Neutrophil (primary cell): ENCODE results near the gene BAIAP3.

Source experiments
- H3K27ac ChIP-seq: fragments of 200-600 bp; sonication (generic); 2 replicates; pipeline ENCODE4 v1.5.1; 2016; ENCODE audit warnings: mild to moderate bottlenecking, moderate library complexity
- H3K27me3 ChIP-seq: fragments of 200-600 bp; sonication (generic); 2 replicates; pipeline ENCODE4 v1.6.0; 2016; ENCODE audit warnings: mild to moderate bottlenecking
- H3K36me3 ChIP-seq: fragments of 200-600 bp; sonication (generic); 2 replicates; pipeline ENCODE4 v1.5.1; 2017
- H3K4me1 ChIP-seq, 2 experiments: fragments of 200-600 bp in 1 of 2; sonication (generic) in 1 of 2; 1 replicate in 1 of 2; 2 replicates in 1 of 2; pipeline versions ENCODE4 v1.5.1 to v1.6.1; 2013 to 2016; ENCODE audit warnings: low read depth in 1 of 2, low read length in 1 of 2, mild to moderate bottlenecking in 1 of 2, moderate library complexity in 1 of 2; ENCODE audit not compliant: control insufficient read depth in 1 of 2, insufficient read depth in 1 of 2
- H3K4me3 ChIP-seq, 2 experiments: fragments of 200-600 bp in 1 of 2; sonication (generic) in 1 of 2; 1 replicate in 1 of 2; 2 replicates in 1 of 2; pipeline ENCODE4 v1.5.1; 2013 to 2016; ENCODE audit warnings: low read depth in 1 of 2, low read length in 1 of 2, mild to moderate bottlenecking in 1 of 2, moderate library complexity in 1 of 2
- H3K9me3 ChIP-seq: fragments of 200-600 bp; sonication (generic); 2 replicates; pipeline ENCODE4 v1.5.1; 2016
- TF ChIP-seq, protein P1 (sequence below): fragments of 200-600 bp; sonication (generic); IDR thresholded peaks from 2 replicates; pipeline ENCODE4 v1.5.1; 2016; ENCODE audit warnings: antibody characterized with exemption

Gene BAIAP3

DNA sequence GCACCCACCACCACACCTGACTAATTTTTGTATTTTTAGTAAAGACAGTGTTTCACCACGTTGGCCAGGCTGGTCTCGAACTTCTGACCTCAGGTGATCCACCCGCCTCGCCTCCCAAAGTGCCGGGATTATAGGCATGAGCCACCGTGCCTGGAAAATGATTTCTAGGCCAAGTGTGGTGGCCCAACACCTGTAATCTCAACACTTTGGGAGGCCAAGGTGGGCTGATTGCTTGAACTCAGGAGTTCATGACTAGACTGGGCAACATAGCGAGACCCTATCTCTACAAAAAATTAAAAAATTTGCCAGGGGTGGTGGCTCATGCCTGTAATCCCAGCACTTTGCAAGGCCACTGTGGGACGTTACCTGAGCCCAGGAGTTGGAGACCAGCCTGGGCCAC lies 11.0 kb upstream of the BAIAP3 start:
- no peaks in the 10 kb centered on the region for H3K27me3 ChIP-seq
- H3K27ac ChIP-seq = no peak overlapping the region
- H3K9me3 ChIP-seq = no peaks in the 10 kb centered on the region
- TF ChIP-seq, protein P1, sequence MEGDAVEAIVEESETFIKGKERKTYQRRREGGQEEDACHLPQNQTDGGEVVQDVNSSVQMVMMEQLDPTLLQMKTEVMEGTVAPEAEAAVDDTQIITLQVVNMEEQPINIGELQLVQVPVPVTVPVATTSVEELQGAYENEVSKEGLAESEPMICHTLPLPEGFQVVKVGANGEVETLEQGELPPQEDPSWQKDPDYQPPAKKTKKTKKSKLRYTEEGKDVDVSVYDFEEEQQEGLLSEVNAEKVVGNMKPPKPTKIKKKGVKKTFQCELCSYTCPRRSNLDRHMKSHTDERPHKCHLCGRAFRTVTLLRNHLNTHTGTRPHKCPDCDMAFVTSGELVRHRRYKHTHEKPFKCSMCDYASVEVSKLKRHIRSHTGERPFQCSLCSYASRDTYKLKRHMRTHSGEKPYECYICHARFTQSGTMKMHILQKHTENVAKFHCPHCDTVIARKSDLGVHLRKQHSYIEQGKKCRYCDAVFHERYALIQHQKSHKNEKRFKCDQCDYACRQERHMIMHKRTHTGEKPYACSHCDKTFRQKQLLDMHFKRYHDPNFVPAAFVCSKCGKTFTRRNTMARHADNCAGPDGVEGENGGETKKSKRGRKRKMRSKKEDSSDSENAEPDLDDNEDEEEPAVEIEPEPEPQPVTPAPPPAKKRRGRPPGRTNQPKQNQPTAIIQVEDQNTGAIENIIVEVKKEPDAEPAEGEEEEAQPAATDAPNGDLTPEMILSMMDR = no peak
- H3K4me3 ChIP-seq = no peak overlapping the region
- H3K4me1 ChIP-seq = no peaks in the 10 kb centered on the region
- peaks cover 91% of the 10 kb centered on the region for H3K36me3 ChIP-seq

DNA sequence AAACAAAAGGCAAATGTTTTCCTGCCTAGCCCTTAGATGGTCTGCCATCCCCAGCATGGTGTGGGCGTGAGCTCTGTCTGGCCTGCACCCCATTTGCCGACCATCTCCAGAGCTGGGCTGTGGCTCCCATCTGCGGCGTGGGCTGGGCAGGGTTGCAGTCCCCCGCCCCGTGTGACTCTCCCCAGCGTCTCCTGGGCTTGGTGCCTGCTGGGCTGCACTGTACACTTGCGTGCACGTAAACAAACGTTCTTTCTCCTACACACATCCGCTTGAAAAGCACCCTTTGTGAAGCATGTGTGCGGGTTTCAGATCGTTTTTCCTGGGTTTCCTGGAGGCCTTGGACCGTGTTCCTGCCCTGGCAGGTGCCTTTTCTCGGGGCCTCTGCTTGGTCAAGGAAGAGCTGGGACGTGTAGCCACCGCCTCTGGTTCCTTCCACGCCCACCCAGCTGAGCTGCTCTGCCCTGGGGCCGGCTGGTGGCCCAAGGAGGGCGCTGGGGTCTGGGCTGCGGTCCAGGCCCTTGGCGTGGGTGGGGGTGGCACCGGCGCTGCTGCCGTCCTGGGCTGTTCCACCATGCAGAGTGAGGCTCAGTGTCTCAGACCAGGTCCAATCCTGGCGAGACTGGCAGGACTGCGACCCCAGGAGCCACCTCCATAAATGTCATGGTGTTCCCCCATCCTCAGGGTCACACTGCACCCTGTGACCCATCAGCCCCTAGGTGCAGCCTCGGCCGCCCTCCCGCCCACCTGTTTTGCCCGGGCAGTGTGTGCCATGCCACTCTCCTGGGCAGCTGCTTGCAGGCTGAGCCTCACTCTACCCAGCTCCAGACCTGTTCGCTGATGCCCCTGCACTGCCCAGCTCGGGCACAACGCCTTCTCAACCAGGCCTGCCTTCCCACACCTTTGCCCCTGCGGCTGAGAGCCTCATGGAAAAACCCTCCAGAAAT lies 9.9 kb upstream of the BAIAP3 start:
- peaks cover 79% of the 10 kb centered on the region for H3K36me3 ChIP-seq
- no peaks in the 10 kb centered on the region for H3K4me1 ChIP-seq
- TF ChIP-seq, protein P1 = no peak
- no peak overlapping the region for H3K4me3 ChIP-seq
- no peaks in the 10 kb centered on the region for H3K9me3 ChIP-seq
- H3K27me3 ChIP-seq = no peaks in the 10 kb centered on the region
- H3K27ac ChIP-seq = peak overlapping the region; percentile 65

DNA sequence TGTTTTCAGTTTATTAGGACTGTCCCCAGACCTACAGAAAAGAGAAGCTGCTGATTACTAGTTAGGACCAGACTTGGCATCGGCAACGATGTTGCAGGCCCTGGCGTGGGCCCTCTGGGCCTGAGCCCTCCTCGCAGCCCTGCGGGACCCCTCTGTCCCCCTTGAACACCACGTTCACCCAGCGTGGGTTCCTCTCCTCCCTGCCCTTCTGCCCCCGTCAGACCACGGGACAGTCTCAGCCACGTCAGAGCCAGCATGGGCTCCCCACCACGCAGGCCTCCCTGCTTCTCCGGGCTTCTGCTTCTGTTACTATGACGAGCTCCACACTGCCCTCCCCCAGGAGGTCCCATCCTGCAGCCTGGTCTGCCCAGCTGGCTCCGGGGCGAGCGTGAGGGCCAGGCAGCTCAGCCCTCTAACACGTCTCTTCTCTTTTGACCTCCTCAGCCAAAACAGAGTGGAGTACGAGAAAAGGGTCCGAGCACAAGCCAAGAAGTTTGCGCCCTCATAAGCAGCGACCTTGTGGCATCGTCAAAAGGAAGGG lies 9.1 kb upstream of the BAIAP3 start:
- peaks cover 71% of the 10 kb centered on the region for H3K36me3 ChIP-seq
- peak overlapping the region; percentile 65 for H3K27ac ChIP-seq
- no peaks in the 10 kb centered on the region for H3K9me3 ChIP-seq

DNA sequence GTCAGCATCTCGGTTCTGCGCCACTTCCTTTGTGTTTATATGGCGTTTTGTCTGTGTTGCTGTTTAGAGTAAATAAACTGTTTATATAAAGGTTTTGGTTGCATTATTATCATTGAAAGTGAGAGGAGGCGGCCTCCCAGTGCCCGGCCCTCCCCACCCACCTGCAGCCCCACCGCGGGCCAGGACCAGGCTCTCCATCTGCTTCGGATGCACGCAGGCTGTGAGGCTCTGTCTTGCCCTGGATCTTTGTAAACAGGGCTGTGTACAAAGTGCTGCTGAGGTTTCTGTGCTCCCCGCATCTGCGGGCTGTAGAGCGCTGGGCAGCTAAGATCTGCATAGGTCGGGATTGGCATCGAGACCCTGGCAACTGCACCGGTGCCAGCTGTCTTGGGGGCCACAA lies 8.2 kb upstream of the BAIAP3 start:
- peaks cover 4% of the 10 kb centered on the region for H3K27me3 ChIP-seq
- no peaks in the 10 kb centered on the region for H3K4me1 ChIP-seq
- peaks cover 62% of the 10 kb centered on the region for H3K36me3 ChIP-seq
- H3K9me3 ChIP-seq = no peaks in the 10 kb centered on the region
- TF ChIP-seq, protein P1 = no peak
- H3K4me3 ChIP-seq = no peak overlapping the region
- H3K27ac ChIP-seq = peak overlapping the region; percentile 65

More for the DNA sequence above, 9.1 kb upstream of the BAIAP3 start:
- Histone ChIP-seq H3K27me3 (no peaks in the 10 kb centered on the region), H3K4me1 (no peaks in the 10 kb centered on the region), H3K4me3 (no peak overlapping the region)
- TF ChIP-seq, protein P1 = no peak

DNA sequence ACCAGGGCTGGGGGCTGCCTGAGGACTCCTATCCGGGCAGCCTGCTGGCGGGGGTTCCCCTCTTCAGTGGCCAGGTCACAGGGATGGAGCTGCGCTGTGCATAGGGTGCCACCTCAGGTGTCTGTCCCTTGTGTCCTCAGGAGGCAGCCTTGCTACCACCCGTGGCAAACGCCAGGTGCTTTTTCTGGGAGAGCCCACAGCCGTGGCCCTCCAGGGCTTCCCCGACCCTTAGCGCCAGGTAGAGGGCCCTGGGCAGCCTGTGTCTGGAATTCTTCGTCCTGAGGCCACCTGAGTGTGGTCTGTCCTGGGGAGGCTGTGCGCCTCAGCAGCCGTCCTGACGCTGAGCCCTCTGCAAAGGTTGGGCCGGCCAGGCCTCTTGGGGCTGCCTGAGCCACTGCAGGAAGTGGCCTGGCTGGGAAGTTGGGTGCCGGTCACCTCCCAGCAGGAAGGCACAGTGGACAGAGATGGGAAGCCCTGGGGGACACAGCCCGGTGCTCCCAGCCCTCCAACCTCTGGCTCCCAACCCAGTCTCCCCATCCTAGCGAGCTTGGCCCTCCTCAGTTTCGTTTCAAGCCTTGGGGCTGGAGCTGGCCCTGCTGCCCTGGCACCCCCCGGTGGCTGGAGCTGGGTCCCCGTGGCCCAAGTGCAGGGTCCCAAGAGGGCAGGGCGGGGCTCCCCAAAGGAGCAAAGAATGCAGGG lies 7.6 kb upstream of the BAIAP3 start:
- Histone ChIP-seq H3K4me3 (no peak overlapping the region), H3K27ac (no peak overlapping the region), H3K27me3 (peaks cover 10% of the 10 kb centered on the region), H3K36me3 (peaks cover 57% of the 10 kb centered on the region), H3K4me1 (peaks cover 0 to under 1% of the 10 kb centered on the region in 2 experiments), H3K9me3 (no peaks in the 10 kb centered on the region)
- TF ChIP-seq, protein P1 = no peak
